ENCODE data around the gene KIAA0930. TPM values are rescaled to one million over a fixed set of nuclear protein-coding genes. Genes with fewer than 3 reads are reported as not detected.

KIAA0930 gene
- total RNA-seq, 1 donor from 2014 or later: 119 TPM

GRCh38 chr22:45208696-45208992 is 32.0 kb downstream of the KIAA0930 start:
- intact Hi-C loops (cut with DNase I): no loop called here
- no peak for ATAC-seq
- DNase-seq (ENCODE audit: low spot score): no peak

GRCh38 chr22:45207981-45208664 is 32.6 kb downstream of the KIAA0930 start:
- DNase-seq (ENCODE audit: low spot score): peak; percentile 42
- ATAC-seq: no peak
- intact Hi-C loops (cut with DNase I): no loop called here

- DNase-seq (ENCODE audit: low spot score): peak; percentile 37
- intact Hi-C loops (cut with DNase I): no loop called here
- ATAC-seq: no peak
These were observed 33.2 kb downstream of the KIAA0930 start for GRCh38 chr22:45207533-45207932.

GRCh38 chr22:45206233-45206632 is 34.5 kb downstream of the KIAA0930 start:
- no peak for ATAC-seq
- no peak for DNase-seq (ENCODE audit: low spot score)
- intact Hi-C loops (cut with DNase I): no loop called here

GRCh38 chr22:45205276-45205925 is 35.3 kb downstream of the KIAA0930 start:
- no peak for DNase-seq (ENCODE audit: low spot score)
- ATAC-seq: no peak
- intact Hi-C loops (cut with DNase I): no loop called here

GRCh38 chr22:45204819-45205218 is 35.9 kb downstream of the KIAA0930 start:
- no peak for DNase-seq (ENCODE audit: low spot score)
- intact Hi-C loops (cut with DNase I): no loop called here
- ATAC-seq: no peak

GRCh38 chr22:45204241-45204640 is 36.5 kb downstream of the KIAA0930 start:
- no peak for ATAC-seq
- intact Hi-C loops (cut with DNase I): no loop called here
- DNase-seq (ENCODE audit: low spot score): no peak

- DNase-seq (ENCODE audit: low spot score) (no peak), ATAC-seq (no peak)
- intact Hi-C loops (cut with DNase I): no loop called here
These were observed 37.3 kb downstream of the KIAA0930 start for GRCh38 chr22:45203150-45203951.

- peak; percentile 36 for ATAC-seq
- DNase-seq (ENCODE audit: low spot score): no peak
- intact Hi-C loops (cut with DNase I): no loop called here
These were observed 38.2 kb downstream of the KIAA0930 start for GRCh38 chr22:45202333-45203149.

GRCh38 chr22:45201678-45202332 is 38.9 kb downstream of the KIAA0930 start:
- intact Hi-C loops (cut with DNase I): no loop called here
- DNase-seq (ENCODE audit: low spot score) (no peak), ATAC-seq (peak; percentile 31)

- ATAC-seq: peak; percentile 4
- intact Hi-C loops (cut with DNase I): no loop called here
- DNase-seq (ENCODE audit: low spot score): no peak
These were observed 39.7 kb downstream of the KIAA0930 start for GRCh38 chr22:45200860-45201511.

GRCh38 chr22:45200230-45200629 is 40.5 kb downstream of the KIAA0930 start:
- no peak for DNase-seq (ENCODE audit: low spot score)
- intact Hi-C loops (cut with DNase I): no loop called here

GRCh38 chr22:45199723-45200122 is 41.0 kb downstream of the KIAA0930 start:
- intact Hi-C loops (cut with DNase I): no loop called here
- ATAC-seq (no peak), DNase-seq (ENCODE audit: low spot score) (no peak)

More at GRCh38 chr22:45200230-45200629, 40.5 kb downstream of the KIAA0930 start:
- no peak for ATAC-seq

GRCh38 chr22:45198463-45198795 is 42.3 kb downstream of the KIAA0930 start:
- ATAC-seq: no peak
- intact Hi-C loops (cut with DNase I): no loop called here
- no peak for DNase-seq (ENCODE audit: low spot score)

GRCh38 chr22:45197606-45198462 is 42.9 kb downstream of the KIAA0930 start:
- intact Hi-C loops (cut with DNase I): no loop called here
- ATAC-seq (no peak), DNase-seq (ENCODE audit: low spot score) (no peak)

GRCh38 chr22:45196926-45197605 is 43.6 kb downstream of the KIAA0930 start:
- intact Hi-C loops (cut with DNase I): no loop called here
- DNase-seq (ENCODE audit: low spot score): no peak
- ATAC-seq: no peak

- ATAC-seq (no peak), DNase-seq (ENCODE audit: low spot score) (no peak)
- intact Hi-C loops (cut with DNase I): no loop called here
These were observed 44.4 kb downstream of the KIAA0930 start for GRCh38 chr22:45196308-45196707.

All from sciatic nerve (tissue), 2 donors.